SK-N-SH treated with all-trans-retinoic acid at 6 μM for 48 hours (cell line): ENCODE data around the gene PLXNC1.

Experiments
- ARNTL ChIP-seq: fragments of 450-650 bp; formaldehyde crosslinking; IDR thresholded peaks from 2 replicates; pipeline ENCODE4 v1.5.0; 2020; ENCODE audit warnings: low read depth, mild to moderate bottlenecking, moderate library complexity, borderline replicate concordance
- BACH2 ChIP-seq: fragments of 250-450 bp; sonication (Bioruptor Pico); IDR thresholded peaks from 2 replicates; pipeline ENCODE4 v1.9.0; 2021; ENCODE audit warnings: mild to moderate bottlenecking, borderline replicate concordance
- OSR1 ChIP-seq: fragments of 250-450 bp; sonication (Bioruptor Pico); IDR thresholded peaks from 2 replicates; pipeline ENCODE4 v1.8.0; 2022; ENCODE audit warnings: moderate library complexity, mild to moderate bottlenecking, inconsistent platforms
- PPARA ChIP-seq: fragments of 250-450 bp; sonication (Bioruptor Pico); IDR thresholded peaks from 2 replicates; pipeline ENCODE4 v1.5.0; 2020; ENCODE audit warnings: mild to moderate bottlenecking, borderline replicate concordance
- RARB ChIP-seq: fragments of 250-450 bp; sonication (Bioruptor Pico); IDR thresholded peaks from 2 replicates; pipeline ENCODE4 v1.8.0; 2021; ENCODE audit warnings: mild to moderate bottlenecking, moderate library complexity
- TOX ChIP-seq: fragments of 250-450 bp; sonication (Bioruptor Pico); IDR thresholded peaks from 2 replicates; pipeline ENCODE4 v1.8.0; 2021; ENCODE audit warnings: mild to moderate bottlenecking, moderate library complexity, borderline replicate concordance
- ZC3H10 ChIP-seq: fragments of 250-450 bp; sonication (Bioruptor Pico); IDR thresholded peaks from 2 replicates; pipeline ENCODE4 v1.5.1; 2021; ENCODE audit warnings: mild to moderate bottlenecking, moderate library complexity
- ZFP30 ChIP-seq: fragments of 450-650 bp; formaldehyde crosslinking; IDR thresholded peaks from 2 replicates; pipeline ENCODE4 v1.5.0; 2022; ENCODE audit warnings: mild to moderate bottlenecking, moderate library complexity
- ZNF565 ChIP-seq: fragments of 450-650 bp; formaldehyde crosslinking; conservative IDR thresholded peaks from 2 replicates; pipeline ENCODE4 v1.5.0; 2020; ENCODE audit warnings: low read depth, mild to moderate bottlenecking, moderate library complexity
- TF ChIP-seq, protein P1 (sequence below): fragments of 250-450 bp; sonication (Bioruptor Pico); IDR thresholded peaks from 2 replicates; pipeline ENCODE4 v1.8.0; 2020; ENCODE audit warnings: mild to moderate bottlenecking, moderate library complexity, borderline replicate concordance
- TF ChIP-seq, protein P2 (sequence below): fragments of 250-450 bp; sonication (Bioruptor Pico); IDR thresholded peaks from 2 replicates; pipeline ENCODE4 v1.5.0; 2020; ENCODE audit warnings: mild to moderate bottlenecking, moderate library complexity
- TF ChIP-seq, protein P3 (sequence below): fragments of 250-450 bp; sonication (Bioruptor Pico); IDR thresholded peaks from 2 replicates; pipeline ENCODE4 v1.5.1; 2020; ENCODE audit warnings: low read depth, mild to moderate bottlenecking, moderate library complexity

DNA sequence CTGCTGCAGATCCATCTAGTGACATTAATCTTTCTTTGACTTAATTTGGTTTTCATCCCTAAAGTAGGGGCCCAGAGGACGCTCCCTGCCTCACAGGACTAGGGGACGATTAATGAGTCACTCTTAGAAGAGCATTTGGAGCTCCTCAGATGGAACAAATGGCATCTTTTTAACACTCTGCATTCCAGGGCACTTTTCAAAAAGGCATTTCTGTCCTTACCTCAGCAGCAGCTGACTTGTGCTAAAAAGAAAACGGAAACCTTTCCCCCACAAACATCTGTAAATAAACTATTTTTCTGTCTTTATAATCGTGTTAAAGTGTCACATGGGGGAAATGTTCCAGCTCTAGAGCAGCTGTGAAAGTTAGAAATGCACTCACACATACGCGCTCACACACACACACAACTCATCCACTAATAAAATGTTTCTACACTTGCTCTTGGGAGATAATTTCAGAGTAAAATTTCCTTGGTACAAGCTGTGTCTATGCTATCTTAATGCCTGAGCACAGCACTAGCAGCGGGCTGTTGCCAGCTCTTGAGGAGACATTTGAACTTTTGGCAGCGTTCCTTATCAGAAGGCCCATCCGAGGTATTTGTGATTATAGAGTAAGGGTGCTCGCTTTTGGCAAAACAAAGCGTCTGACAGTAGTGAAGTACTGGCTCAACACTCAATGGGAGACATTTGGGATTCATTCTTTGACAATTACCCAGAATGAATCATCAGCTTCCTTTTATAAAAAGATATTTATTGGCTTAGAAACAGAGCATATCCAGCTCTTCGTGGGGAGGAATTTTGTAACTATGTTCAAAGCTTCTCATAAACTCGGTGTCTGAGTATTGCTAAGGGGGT lies 141.3 kb downstream of the PLXNC1 start:
- TF ChIP-seq, protein P1, sequence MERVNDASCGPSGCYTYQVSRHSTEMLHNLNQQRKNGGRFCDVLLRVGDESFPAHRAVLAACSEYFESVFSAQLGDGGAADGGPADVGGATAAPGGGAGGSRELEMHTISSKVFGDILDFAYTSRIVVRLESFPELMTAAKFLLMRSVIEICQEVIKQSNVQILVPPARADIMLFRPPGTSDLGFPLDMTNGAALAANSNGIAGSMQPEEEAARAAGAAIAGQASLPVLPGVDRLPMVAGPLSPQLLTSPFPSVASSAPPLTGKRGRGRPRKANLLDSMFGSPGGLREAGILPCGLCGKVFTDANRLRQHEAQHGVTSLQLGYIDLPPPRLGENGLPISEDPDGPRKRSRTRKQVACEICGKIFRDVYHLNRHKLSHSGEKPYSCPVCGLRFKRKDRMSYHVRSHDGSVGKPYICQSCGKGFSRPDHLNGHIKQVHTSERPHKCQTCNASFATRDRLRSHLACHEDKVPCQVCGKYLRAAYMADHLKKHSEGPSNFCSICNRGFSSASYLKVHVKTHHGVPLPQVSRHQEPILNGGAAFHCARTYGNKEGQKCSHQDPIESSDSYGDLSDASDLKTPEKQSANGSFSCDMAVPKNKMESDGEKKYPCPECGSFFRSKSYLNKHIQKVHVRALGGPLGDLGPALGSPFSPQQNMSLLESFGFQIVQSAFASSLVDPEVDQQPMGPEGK = no peak
- no peak for TF ChIP-seq BACH2
- TF ChIP-seq TOX (CRISPR knock-in tag) = no peak
- TF ChIP-seq ARNTL = no peak
- TF ChIP-seq, protein P2, sequence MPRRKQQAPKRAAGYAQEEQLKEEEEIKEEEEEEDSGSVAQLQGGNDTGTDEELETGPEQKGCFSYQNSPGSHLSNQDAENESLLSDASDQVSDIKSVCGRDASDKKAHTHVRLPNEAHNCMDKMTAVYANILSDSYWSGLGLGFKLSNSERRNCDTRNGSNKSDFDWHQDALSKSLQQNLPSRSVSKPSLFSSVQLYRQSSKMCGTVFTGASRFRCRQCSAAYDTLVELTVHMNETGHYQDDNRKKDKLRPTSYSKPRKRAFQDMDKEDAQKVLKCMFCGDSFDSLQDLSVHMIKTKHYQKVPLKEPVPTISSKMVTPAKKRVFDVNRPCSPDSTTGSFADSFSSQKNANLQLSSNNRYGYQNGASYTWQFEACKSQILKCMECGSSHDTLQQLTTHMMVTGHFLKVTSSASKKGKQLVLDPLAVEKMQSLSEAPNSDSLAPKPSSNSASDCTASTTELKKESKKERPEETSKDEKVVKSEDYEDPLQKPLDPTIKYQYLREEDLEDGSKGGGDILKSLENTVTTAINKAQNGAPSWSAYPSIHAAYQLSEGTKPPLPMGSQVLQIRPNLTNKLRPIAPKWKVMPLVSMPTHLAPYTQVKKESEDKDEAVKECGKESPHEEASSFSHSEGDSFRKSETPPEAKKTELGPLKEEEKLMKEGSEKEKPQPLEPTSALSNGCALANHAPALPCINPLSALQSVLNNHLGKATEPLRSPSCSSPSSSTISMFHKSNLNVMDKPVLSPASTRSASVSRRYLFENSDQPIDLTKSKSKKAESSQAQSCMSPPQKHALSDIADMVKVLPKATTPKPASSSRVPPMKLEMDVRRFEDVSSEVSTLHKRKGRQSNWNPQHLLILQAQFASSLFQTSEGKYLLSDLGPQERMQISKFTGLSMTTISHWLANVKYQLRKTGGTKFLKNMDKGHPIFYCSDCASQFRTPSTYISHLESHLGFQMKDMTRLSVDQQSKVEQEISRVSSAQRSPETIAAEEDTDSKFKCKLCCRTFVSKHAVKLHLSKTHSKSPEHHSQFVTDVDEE = no peak; the same call in 1 of the 2 replicates
- TF ChIP-seq RARB (CRISPR knock-in tag) = no peak
- no peak for TF ChIP-seq ZFP30 (CRISPR knock-in tag)
- TF ChIP-seq ZNF565 = no peak
- TF ChIP-seq PPARA (CRISPR knock-in tag) = no peak
- TF ChIP-seq, protein P3, sequence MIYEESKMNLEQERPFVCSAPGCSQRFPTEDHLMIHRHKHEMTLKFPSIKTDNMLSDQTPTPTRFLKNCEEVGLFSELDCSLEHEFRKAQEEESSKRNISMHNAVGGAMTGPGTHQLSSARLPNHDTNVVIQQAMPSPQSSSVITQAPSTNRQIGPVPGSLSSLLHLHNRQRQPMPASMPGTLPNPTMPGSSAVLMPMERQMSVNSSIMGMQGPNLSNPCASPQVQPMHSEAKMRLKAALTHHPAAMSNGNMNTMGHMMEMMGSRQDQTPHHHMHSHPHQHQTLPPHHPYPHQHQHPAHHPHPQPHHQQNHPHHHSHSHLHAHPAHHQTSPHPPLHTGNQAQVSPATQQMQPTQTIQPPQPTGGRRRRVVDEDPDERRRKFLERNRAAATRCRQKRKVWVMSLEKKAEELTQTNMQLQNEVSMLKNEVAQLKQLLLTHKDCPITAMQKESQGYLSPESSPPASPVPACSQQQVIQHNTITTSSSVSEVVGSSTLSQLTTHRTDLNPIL (CRISPR knock-in tag) = no peak
- TF ChIP-seq OSR1 (CRISPR knock-in tag) = no peak
- TF ChIP-seq ZC3H10 (CRISPR knock-in tag) = no peak
